Mucosa of stomach (tissue), 1 donor: ENCODE data around the gene GALK1.
"Not testable (repeated sequence)": the region's sequence is repeated elsewhere in the genome, so short reads cannot be mapped to it uniquely, and the experiment has no call there.

Source experiments
- H3K27me3 ChIP-seq: one replicate; pipeline ENCODE4 v1.7.0; 2013; ENCODE audit warnings: mild to moderate bottlenecking, low read length; ENCODE audit not compliant: control insufficient read depth, insufficient read depth
- H3K36me3 ChIP-seq: one replicate; pipeline ENCODE4 v1.7.0; 2013; ENCODE audit warnings: low read length; ENCODE audit not compliant: control insufficient read depth, insufficient read depth
- H3K4me1 ChIP-seq: one replicate; pipeline ENCODE4 v1.7.0; 2013; ENCODE audit warnings: mild to moderate bottlenecking, low read length; ENCODE audit not compliant: control insufficient read depth, insufficient read depth
- H3K4me3 ChIP-seq: one replicate; pipeline ENCODE4 v1.7.0; 2013; ENCODE audit warnings: low read length
- H3K9ac ChIP-seq: one replicate; pipeline ENCODE4 v1.7.0; 2013; ENCODE audit warnings: mild to moderate bottlenecking, low read length, moderate library complexity
- H3K9me3 ChIP-seq: one replicate; pipeline ENCODE4 v1.7.0; 2013; ENCODE audit warnings: mild to moderate bottlenecking, low read length, moderate library complexity; ENCODE audit not compliant: control insufficient read depth
- donor health status: Pancreatic carcinoma.

GALK1 gene

GRCh38 chr17:75779987-75780889, 15.2 kb upstream of the GALK1 start:
- H3K9me3 ChIP-seq: no peaks in the 10 kb centered on the region
- H3K4me3 ChIP-seq: no peak overlapping the region
- H3K9ac ChIP-seq: no peak overlapping the region
- no peaks in the 10 kb centered on the region for H3K27me3 ChIP-seq
- peaks cover 18% of the 10 kb centered on the region for H3K4me1 ChIP-seq
- no peaks in the 10 kb centered on the region for H3K36me3 ChIP-seq

- Histone ChIP-seq H3K4me3 (peak overlapping the region; percentile 75), H3K4me1 (peaks cover 16% of the 10 kb centered on the region), H3K27me3 (no peaks in the 10 kb centered on the region), H3K36me3 (no peaks in the 10 kb centered on the region), H3K9me3 (no peaks in the 10 kb centered on the region), H3K9ac (peak overlapping the region; percentile 92)
Observed at GRCh38 chr17:75779250-75779986, 14.4 kb upstream of the GALK1 start.

GRCh38 chr17:75778861-75779249, 13.9 kb upstream of the GALK1 start:
- H3K36me3 ChIP-seq: no peaks in the 10 kb centered on the region
- H3K4me1 ChIP-seq: peaks cover 12% of the 10 kb centered on the region
- no peaks in the 10 kb centered on the region for H3K27me3 ChIP-seq
- peak overlapping the region; percentile 75 for H3K4me3 ChIP-seq
- H3K9me3 ChIP-seq: no peaks in the 10 kb centered on the region
- peak overlapping the region; percentile 92 for H3K9ac ChIP-seq

GRCh38 chr17:75778066-75778860, 13.3 kb upstream of the GALK1 start:
- not testable (repeated sequence) for H3K36me3 ChIP-seq, H3K27me3 ChIP-seq, H3K9me3 ChIP-seq, H3K4me1 ChIP-seq
- H3K4me3 ChIP-seq: peak overlapping the region; percentile 75
- H3K9ac ChIP-seq: peak overlapping the region; percentile 92

- H3K27me3 ChIP-seq: no peaks in the 10 kb centered on the region
- peaks cover under 1% of the 10 kb centered on the region for H3K4me1 ChIP-seq
- H3K36me3 ChIP-seq: no peaks in the 10 kb centered on the region
- H3K4me3 ChIP-seq: peak overlapping the region; percentile 75
- no peaks in the 10 kb centered on the region for H3K9me3 ChIP-seq
- no peak overlapping the region for H3K9ac ChIP-seq
Observed at GRCh38 chr17:75777296-75777922, 12.4 kb upstream of the GALK1 start.

DNA sequence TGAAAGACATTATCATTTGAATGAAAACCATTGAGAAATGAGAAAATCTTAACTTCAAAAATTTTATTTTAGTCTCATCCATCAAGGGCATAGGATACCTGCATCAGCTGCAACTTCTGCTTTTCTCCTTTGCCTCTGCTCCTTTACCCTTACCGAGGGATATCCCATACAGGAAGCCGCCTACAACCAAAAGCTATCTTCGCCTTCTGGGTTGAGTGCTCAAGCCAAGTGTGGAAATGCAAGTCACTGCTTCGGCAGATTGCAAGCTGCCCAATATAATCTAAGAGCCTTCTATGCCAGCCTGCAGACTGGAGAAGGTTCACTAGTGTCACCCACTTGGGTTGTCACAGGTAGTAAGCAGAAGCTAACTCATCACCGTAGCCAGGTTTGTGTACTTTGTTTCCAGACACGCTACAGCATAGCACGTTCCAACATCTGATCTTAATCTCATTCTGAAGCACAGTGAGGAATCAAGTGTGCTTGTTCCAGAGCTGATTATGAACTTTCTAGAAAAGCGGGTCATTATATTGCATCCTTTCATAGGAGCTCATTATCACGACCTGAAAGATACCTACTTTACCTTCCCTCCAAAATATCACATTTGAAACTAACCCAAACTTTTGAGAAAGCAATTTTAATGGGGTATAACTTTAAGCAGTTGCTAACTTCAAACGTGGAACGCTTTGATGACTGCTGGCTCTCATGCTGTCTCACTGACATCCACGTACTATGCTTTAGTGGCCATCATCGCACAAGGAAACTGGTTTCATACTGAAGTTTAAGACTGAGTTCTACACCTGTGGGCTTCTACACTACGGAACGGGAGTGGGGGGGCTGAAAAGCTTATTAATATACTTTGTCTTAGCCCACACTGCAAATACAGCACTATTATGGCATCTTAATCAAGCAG, 11.6 kb upstream of the GALK1 start:
- H3K27me3 ChIP-seq: no peaks in the 10 kb centered on the region
- H3K4me3 ChIP-seq: no peak overlapping the region
- H3K9me3 ChIP-seq: no peaks in the 10 kb centered on the region
- H3K36me3 ChIP-seq: no peaks in the 10 kb centered on the region
- no peak overlapping the region for H3K9ac ChIP-seq
- peaks cover 5% of the 10 kb centered on the region for H3K4me1 ChIP-seq

DNA sequence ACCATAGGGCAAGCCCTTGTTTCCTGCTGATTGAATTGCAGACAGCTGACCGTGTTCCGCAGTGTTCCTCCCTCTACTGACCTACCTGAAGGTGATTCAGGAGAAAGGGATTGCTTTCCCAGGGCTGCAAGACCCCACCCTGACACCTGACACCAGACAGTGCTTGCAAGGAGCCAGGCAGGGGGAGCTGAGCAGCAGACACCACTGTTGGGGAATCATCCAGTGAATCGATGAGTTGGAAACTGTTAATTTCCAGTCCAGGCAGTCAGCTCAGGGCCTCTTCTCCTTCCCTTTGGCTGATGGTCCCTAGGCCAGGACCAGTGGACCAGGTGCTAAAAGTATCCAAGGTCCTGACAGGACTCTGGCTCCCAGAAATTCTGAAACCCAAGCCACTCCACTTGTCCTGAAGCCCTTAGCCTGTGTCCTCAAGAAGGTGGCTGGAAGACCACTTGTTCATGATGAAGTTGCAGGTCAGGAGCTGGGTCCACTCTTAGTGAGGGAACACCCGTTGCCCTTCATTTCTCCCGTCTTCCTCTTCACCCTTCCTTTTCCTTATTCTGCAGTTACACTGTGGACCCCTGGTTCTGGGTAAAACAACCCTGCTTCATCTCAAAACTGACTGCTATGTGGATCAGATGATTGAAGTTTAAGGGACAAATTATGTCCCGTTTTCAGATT, 10.1 kb upstream of the GALK1 start:
- peaks cover 16% of the 10 kb centered on the region for H3K4me1 ChIP-seq
- H3K27me3 ChIP-seq: no peaks in the 10 kb centered on the region
- no peaks in the 10 kb centered on the region for H3K9me3 ChIP-seq
- no peak overlapping the region for H3K4me3 ChIP-seq
- no peaks in the 10 kb centered on the region for H3K36me3 ChIP-seq
- H3K9ac ChIP-seq: no peak overlapping the region

GRCh38 chr17:75774471-75774990, 9.5 kb upstream of the GALK1 start:
- H3K27me3 ChIP-seq: no peaks in the 10 kb centered on the region
- H3K36me3 ChIP-seq: no peaks in the 10 kb centered on the region
- no peak overlapping the region for H3K4me3 ChIP-seq
- H3K9ac ChIP-seq: no peak overlapping the region
- H3K4me1 ChIP-seq: peaks cover 21% of the 10 kb centered on the region
- H3K9me3 ChIP-seq: no peaks in the 10 kb centered on the region

GRCh38 chr17:75773808-75774470, 8.9 kb upstream of the GALK1 start:
- no peak overlapping the region for H3K4me3 ChIP-seq
- no peak overlapping the region for H3K9ac ChIP-seq
- no peaks in the 10 kb centered on the region for H3K36me3 ChIP-seq
- peaks cover 27% of the 10 kb centered on the region for H3K4me1 ChIP-seq
- H3K27me3 ChIP-seq: no peaks in the 10 kb centered on the region
- H3K9me3 ChIP-seq: no peaks in the 10 kb centered on the region

- Histone ChIP-seq H3K36me3 (no peaks in the 10 kb centered on the region), H3K27me3 (no peaks in the 10 kb centered on the region), H3K4me1 (peaks cover 27% of the 10 kb centered on the region)
Observed at GRCh38 chr17:75773121-75773807, 8.3 kb upstream of the GALK1 start.

More at GRCh38 chr17:75773121-75773807, 8.3 kb upstream of the GALK1 start:
- H3K4me3 ChIP-seq: no peak overlapping the region
- H3K9ac ChIP-seq: no peak overlapping the region
- H3K9me3 ChIP-seq: no peaks in the 10 kb centered on the region
